WTC11 (cell line): ENCODE data around the gene MYL10.

Source experiments
- SMAD3 ChIP-seq: sonication (generic); formaldehyde crosslinking; IDR thresholded peaks from 2 replicates; pipeline ENCODE4 v1.8.0; 2022; ENCODE audit warnings: missing genetic modification reagents, mild to moderate bottlenecking, borderline replicate concordance
- ZNF317 ChIP-seq: sonication (generic); formaldehyde crosslinking; IDR thresholded peaks from 2 replicates; pipeline ENCODE4 v1.8.1; 2023; ENCODE audit warnings: low read depth, mild to moderate bottlenecking, moderate library complexity, missing genetic modification reagents, borderline replicate concordance

DNA sequence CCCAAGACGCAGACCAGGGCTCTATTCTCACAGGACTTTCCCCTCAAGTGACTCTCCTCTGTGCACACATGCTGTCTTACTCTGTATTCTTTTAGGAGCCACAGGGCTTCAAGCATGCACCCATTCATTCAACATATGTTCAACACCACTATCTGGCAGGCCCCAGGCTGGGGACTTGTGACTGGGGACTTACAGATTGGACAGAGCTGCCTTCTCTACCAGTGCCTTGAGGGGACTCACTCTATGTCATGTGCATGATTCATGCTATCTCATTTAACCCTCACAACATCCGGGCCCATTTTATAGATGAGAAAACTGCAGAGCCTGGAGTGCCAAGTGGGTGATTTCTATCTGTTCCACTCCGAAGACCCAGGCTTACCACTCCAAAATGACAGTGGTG is 34.3 kb downstream of the MYL10 start:
- TF ChIP-seq SMAD3 (CRISPR knock-in tag) (no peak), ZNF317 (no peak)
